Esophagus muscularis mucosa (tissue), 3 donors: ENCODE measurements around the gene FOXN3.

ENCODE experiments used
- POLR2A ChIP-seq: fragments of 450-650 bp; IDR thresholded peaks from one replicate; pipeline ENCODE4 v1.6.1; 2017; ENCODE audit warnings: antibody characterized with exemption, moderate library complexity, mild to moderate bottlenecking, low read depth
- TF ChIP-seq, protein P1 (sequence below), 3 experiments: fragments of 200-600 bp in 2 of 3; fragments of 450-650 bp in 1 of 3; sonication (generic) in 2 of 3; IDR thresholded peaks; one replicate each; pipeline ENCODE4 v1.5.1; 2017 to 2019; ENCODE audit warnings: antibody characterized with exemption in 3 of 3, mild to moderate bottlenecking in 2 of 3, moderate library complexity in 1 of 3

DNA sequence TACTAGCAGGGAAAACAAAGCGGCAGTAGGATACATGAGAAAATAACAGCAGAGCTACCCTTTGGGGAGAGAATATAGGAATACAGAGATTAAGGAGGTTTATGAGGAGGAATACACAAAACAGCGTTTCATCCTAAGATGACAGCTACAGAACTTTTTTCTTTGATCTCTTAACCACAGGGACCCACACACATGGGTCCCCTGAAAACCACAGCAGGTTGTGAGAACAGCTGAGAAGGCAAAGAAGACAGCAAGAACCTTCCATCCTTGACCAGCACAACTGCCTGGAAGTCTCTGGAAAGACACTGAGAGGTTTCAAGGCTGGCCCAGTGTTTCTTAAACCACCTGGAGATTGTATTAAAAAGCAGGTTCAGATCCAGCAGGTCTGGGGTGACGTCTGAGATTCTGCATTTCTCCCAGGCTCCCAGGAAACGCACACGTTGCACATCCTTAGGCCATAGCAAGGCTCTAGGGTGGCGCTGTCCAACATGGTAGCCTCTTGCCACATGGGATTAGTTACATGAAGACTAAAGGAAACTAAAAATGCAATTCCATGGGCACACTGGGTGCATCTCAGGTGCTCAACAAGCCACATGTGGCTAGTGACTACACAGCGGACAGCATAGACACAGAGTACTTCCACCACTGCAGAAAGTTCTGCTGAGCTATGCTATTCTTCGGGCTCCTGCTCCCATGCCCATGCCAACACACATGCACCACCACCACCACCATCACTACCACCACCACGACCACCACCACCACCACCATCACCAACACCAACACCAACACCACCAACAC, 92.3 kb downstream of the FOXN3 start:
- TF ChIP-seq, protein P1, sequence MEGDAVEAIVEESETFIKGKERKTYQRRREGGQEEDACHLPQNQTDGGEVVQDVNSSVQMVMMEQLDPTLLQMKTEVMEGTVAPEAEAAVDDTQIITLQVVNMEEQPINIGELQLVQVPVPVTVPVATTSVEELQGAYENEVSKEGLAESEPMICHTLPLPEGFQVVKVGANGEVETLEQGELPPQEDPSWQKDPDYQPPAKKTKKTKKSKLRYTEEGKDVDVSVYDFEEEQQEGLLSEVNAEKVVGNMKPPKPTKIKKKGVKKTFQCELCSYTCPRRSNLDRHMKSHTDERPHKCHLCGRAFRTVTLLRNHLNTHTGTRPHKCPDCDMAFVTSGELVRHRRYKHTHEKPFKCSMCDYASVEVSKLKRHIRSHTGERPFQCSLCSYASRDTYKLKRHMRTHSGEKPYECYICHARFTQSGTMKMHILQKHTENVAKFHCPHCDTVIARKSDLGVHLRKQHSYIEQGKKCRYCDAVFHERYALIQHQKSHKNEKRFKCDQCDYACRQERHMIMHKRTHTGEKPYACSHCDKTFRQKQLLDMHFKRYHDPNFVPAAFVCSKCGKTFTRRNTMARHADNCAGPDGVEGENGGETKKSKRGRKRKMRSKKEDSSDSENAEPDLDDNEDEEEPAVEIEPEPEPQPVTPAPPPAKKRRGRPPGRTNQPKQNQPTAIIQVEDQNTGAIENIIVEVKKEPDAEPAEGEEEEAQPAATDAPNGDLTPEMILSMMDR (IDR thresholded peaks at IDR 0.05), result no peak
- no peak for TF ChIP-seq POLR2A
